Hepatocyte (in vitro differentiated cells): ENCODE measurements around the gene CSTF3.

Experiments used
- CTCF ChIP-seq: fragments of 200-600 bp; sonication (generic); IDR thresholded peaks from 2 replicates; pipeline ENCODE4 v1.5.1; 2016; ENCODE audit warnings: antibody characterized with exemption, mild to moderate bottlenecking; ENCODE audit not compliant: poor library complexity
- EZH2 ChIP-seq: fragments of 200-600 bp; sonication (generic); IDR thresholded peaks from 2 replicates; pipeline ENCODE4 v1.6.1; 2016; ENCODE audit warnings: antibody characterized with exemption, mild to moderate bottlenecking, borderline replicate concordance
- EZH2phosphoT487 ChIP-seq: fragments of 200-600 bp; sonication (generic); IDR thresholded peaks from one replicate; pipeline ENCODE4 v1.6.1; 2018; ENCODE audit warnings: antibody characterized with exemption, mild to moderate bottlenecking, low read depth, moderate library complexity; ENCODE audit not compliant: unreplicated experiment, severe bottlenecking

GRCh38 chr11:33052231-33052630 lies 109.0 kb downstream of the CSTF3 start:
- TF ChIP-seq EZH2 (no peak), CTCF (no peak), EZH2phosphoT487 (no peak)
